ENCODE results near the gene HS6ST2.

DNA sequence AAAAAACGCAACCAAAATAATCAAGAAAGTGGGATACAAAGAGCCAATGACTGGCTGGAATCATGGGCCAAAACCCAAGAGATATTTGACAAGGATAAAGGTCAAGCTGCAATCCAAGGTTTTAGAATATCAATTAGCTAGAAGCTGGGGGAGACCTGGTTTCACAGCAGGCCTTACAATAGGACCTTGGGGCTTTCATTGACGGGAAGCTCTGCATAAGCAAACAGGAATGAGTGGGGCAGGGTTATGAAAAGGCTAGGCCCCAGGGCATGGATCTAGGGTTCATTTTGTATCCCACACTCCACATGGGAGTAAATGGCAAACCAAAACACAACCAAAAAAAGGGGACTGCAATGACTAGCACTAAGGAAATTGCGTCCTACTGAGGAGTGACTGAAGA lies 215.3 kb downstream of the HS6ST2 start:
- TF ChIP-seq, protein P1, sequence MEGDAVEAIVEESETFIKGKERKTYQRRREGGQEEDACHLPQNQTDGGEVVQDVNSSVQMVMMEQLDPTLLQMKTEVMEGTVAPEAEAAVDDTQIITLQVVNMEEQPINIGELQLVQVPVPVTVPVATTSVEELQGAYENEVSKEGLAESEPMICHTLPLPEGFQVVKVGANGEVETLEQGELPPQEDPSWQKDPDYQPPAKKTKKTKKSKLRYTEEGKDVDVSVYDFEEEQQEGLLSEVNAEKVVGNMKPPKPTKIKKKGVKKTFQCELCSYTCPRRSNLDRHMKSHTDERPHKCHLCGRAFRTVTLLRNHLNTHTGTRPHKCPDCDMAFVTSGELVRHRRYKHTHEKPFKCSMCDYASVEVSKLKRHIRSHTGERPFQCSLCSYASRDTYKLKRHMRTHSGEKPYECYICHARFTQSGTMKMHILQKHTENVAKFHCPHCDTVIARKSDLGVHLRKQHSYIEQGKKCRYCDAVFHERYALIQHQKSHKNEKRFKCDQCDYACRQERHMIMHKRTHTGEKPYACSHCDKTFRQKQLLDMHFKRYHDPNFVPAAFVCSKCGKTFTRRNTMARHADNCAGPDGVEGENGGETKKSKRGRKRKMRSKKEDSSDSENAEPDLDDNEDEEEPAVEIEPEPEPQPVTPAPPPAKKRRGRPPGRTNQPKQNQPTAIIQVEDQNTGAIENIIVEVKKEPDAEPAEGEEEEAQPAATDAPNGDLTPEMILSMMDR (IDR thresholded peaks at IDR 0.05) = no peak
- TF ChIP-seq POLR2AphosphoS5 (IDR thresholded peaks at IDR 0.05) (no peak), POLR2A (IDR thresholded peaks at IDR 0.05) (no peak), EP300 (IDR thresholded peaks at IDR 0.05) (no peak)
